Measurements from ENCODE around the gene TIMP4. TPM values are rescaled to one million over a fixed set of nuclear protein-coding genes. Genes with fewer than 3 reads are reported as not detected.

Gene TIMP4
- total and polyA plus RNA-seq, 10 donors = 0.37 to 10.8 (median 2.1) TPM

DNA sequence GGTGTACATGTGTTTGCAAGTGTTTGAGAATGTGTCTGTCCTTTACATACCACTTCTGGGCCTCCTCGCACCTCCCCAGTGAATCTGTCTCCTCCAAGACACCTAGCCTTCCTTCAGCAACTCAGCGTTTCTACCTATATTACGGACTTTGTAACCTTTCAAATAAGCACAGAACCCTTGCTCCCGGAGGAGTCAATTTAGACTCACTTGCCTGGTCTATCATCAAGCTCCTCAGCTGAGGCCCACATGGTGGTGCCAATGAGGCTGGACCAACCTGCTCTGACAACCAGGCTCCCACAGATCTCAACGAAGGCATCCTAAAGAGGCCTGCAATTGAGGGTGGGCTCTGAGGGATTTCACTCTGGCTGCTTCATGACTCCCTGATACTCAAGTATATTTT lies 32.8 kb upstream of the TIMP4 start:
- DNase-seq = no peak
- no peaks in the 10 kb centered on the region for H3K9me3 ChIP-seq
- H3K27ac ChIP-seq = peak overlapping the region in 3 of 8 donors; percentile 31 to 96 (median 93)
- 93 to 95% (median 94%) methylated on average over 5 of the region's 5 CpGs for WGBS, 5 donors
- H3K36me3 ChIP-seq = no peaks in the 10 kb centered on the region
- no peaks in the 10 kb centered on the region for H3K27me3 ChIP-seq (replicated peaks in 1 of 7)
- TF ChIP-seq POLR2AphosphoS5 (IDR thresholded peaks at IDR 0.05) (no peak), POLR2A (IDR thresholded peaks at IDR 0.05) (no peak)
- TF ChIP-seq, protein P1, sequence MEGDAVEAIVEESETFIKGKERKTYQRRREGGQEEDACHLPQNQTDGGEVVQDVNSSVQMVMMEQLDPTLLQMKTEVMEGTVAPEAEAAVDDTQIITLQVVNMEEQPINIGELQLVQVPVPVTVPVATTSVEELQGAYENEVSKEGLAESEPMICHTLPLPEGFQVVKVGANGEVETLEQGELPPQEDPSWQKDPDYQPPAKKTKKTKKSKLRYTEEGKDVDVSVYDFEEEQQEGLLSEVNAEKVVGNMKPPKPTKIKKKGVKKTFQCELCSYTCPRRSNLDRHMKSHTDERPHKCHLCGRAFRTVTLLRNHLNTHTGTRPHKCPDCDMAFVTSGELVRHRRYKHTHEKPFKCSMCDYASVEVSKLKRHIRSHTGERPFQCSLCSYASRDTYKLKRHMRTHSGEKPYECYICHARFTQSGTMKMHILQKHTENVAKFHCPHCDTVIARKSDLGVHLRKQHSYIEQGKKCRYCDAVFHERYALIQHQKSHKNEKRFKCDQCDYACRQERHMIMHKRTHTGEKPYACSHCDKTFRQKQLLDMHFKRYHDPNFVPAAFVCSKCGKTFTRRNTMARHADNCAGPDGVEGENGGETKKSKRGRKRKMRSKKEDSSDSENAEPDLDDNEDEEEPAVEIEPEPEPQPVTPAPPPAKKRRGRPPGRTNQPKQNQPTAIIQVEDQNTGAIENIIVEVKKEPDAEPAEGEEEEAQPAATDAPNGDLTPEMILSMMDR (IDR thresholded peaks at IDR 0.05 in 8 of 11, conservative IDR thresholded peaks at IDR 0.05 in 3 of 11) = no peak
- intact Hi-C loops (cut with DNase I; ENCODE audit: low total_unique reads) = no loop called here
- no peak overlapping the region for H3K4me3 ChIP-seq
- peaks cover 0 to 81% (median 27%) of the 10 kb centered on the region in 6 donors for H3K4me1 ChIP-seq

DNA sequence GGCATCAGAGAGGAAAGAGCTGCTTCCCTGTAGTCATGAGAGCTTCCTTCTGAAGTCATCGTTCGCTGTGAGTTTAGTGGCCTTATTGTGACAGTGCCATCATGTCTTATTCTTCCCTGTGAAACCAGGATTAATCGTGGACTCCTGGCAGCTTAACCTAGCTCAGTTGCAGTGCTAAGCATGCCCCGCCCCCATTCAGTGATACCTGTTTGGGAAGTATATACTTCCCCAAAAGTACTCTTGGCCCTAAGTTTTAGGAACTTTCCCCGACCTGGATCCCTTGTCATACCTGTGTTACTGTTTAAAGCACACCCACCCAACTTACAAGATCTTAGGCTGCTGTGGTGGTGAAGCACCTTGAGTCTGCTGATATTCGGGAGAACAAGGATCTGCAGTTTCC lies 32.1 kb upstream of the TIMP4 start:
- intact Hi-C loops (cut with DNase I; ENCODE audit: low total_unique reads) = no loop called here
- WGBS, 5 donors = 75 to 87% (median 81%) methylated on average over 6 of the region's 6 CpGs
- H3K4me1 ChIP-seq = peaks cover 0 to 84% (median 27%) of the 10 kb centered on the region in 6 donors

DNA sequence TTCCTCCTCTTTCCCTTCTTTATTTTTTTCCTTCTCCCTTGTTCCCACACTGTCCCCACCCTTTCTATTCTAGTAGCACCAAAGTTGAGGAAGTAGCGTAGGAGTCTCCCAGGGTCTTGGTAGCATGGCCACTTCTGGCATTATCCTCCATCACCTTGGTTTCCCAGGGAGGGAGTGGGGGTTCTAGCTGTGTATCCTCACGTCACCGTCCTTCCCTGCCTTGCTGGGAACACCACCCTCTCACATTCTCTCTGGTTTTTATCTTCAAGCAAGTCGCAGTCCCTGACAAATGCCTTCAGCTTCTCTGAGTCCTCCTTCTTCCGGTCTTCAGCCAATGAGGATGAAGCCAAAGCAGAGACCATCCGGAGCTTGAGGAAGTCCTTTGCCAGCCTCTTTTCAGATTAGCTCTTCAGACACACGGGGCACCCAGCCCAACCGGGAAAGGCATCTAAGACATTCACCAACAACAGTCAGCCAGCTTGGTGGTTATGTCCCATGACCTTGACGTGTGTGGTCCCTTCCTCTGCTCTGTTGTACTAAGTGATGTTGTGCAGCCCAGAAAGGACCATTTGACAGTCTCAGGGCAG lies 31.6 kb upstream of the TIMP4 start:
- no peaks in the 10 kb centered on the region for H3K36me3 ChIP-seq
- H3K4me3 ChIP-seq = no peak overlapping the region
- TF ChIP-seq, protein P1 (IDR thresholded peaks at IDR 0.05 in 8 of 11, conservative IDR thresholded peaks at IDR 0.05 in 3 of 11) = no peak
- TF ChIP-seq POLR2A (IDR thresholded peaks at IDR 0.05) (no peak), POLR2AphosphoS5 (IDR thresholded peaks at IDR 0.05) (no peak)
- H3K27ac ChIP-seq = peak overlapping the region in 3 of 8 donors; percentile 31 to 96 (median 93)
- H3K27me3 ChIP-seq (replicated peaks in 1 of 7) = no peaks in the 10 kb centered on the region
- no peak for DNase-seq
- WGBS, 5 donors = 88 to 93% (median 90%) methylated on average over 8 to 9 of the region's 9 CpGs
- intact Hi-C loops (cut with DNase I; ENCODE audit: low total_unique reads) = no loop called here
- H3K4me1 ChIP-seq = peaks cover 0 to 84% (median 27%) of the 10 kb centered on the region in 6 donors
- no peaks in the 10 kb centered on the region for H3K9me3 ChIP-seq

More for the DNA sequence above, 32.1 kb upstream of the TIMP4 start:
- no peak overlapping the region for H3K4me3 ChIP-seq
- no peaks in the 10 kb centered on the region for H3K27me3 ChIP-seq (replicated peaks in 1 of 7)
- peak overlapping the region in 3 of 8 donors; percentile 31 to 96 (median 93) for H3K27ac ChIP-seq
- TF ChIP-seq POLR2A (IDR thresholded peaks at IDR 0.05) (no peak), POLR2AphosphoS5 (IDR thresholded peaks at IDR 0.05) (no peak)
- TF ChIP-seq, protein P1 (IDR thresholded peaks at IDR 0.05 in 8 of 11, conservative IDR thresholded peaks at IDR 0.05 in 3 of 11) = no peak
- no peak for DNase-seq
- H3K9me3 ChIP-seq = no peaks in the 10 kb centered on the region
- H3K36me3 ChIP-seq = no peaks in the 10 kb centered on the region

DNA sequence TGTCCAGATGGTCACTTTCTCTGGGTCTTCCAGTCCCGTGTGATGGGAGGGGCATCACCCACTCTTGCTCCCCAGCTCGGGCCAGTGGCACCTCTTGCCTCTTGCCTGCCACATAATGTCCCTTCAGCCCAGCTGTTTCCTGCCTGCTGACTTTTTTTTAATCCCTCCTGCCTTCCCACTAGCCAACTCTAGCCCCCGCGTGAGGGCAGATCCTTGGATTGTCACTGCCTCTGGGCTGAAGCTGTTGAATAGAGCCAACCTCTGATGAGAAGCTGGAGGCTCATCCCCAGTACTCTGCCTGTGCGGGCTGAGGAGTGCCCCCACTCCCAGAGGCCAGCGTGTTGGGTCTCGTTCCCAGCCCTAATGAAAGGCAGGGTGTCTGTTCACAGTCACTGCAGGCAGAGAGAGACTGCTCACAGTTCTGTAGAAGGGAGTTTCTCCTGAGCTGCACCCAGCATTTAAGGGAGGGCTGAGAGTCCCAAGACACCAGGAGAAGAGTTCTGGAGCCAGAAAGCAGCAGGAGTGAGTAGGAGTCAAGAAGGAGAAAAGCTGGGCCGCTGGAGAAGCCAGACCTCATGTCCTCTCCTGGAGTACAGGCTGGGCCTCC lies 30.1 kb upstream of the TIMP4 start:
- peak overlapping the region in 7 of 8 donors; percentile 75 to 96 (median 87) for H3K27ac ChIP-seq
- intact Hi-C loops (cut with DNase I; ENCODE audit: low total_unique reads) = no loop called here
- H3K27me3 ChIP-seq (replicated peaks in 1 of 7) = no peaks in the 10 kb centered on the region
- no peak for TF ChIP-seq POLR2A (IDR thresholded peaks at IDR 0.05)
- TF ChIP-seq, protein P1 (IDR thresholded peaks at IDR 0.05 in 8 of 11, conservative IDR thresholded peaks at IDR 0.05 in 3 of 11) = no peak
- no peak for TF ChIP-seq POLR2AphosphoS5 (IDR thresholded peaks at IDR 0.05)
- H3K36me3 ChIP-seq = no peaks in the 10 kb centered on the region
- H3K4me3 ChIP-seq = peak overlapping the region in 1 of 8 donors; percentile 9
- H3K4me1 ChIP-seq = peaks cover 0 to 72% (median 24%) of the 10 kb centered on the region in 6 donors
- no peaks in the 10 kb centered on the region for H3K9me3 ChIP-seq
- 66 to 77% (median 73%) methylated on average over 8 of the region's 8 CpGs for WGBS, 5 donors
- DNase-seq = no peak

All from spleen (tissue), 11 donors.